ENCODE results near the gene TBX3. TPM values are rescaled to one million over a fixed set of nuclear protein-coding genes. Genes with fewer than 3 reads are reported as not detected.

TBX3 gene
- polyA plus RNA-seq, 1 of the 3 experiments (the other 2 are of a cell fraction): 10.2 TPM

DNA sequence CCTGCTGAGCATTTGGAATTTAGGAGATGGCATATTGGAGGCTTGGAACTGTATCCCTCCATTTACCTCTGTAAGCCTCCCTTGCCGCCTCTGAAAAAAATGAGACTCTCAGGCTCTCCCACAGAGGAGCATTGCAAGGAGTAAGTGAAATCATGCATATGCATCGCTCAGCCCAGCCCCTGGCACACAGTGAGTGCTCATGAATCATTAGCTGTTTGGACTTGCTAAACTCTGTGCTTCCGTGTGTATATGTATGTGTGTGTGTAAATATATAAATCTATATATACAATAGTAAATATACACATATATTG lies 17.1 kb upstream of the TBX3 start:
- Histone ChIP-seq H3K4me2 (no peak overlapping the region), H3K27me3 (ENCODE audit: insufficient read depth) (no peaks in the 10 kb centered on the region; the same call in 1 of the 2 replicates), H2AFZ (ENCODE audit: low read depth) (no peak overlapping the region), H3K79me2 (ENCODE audit: insufficient read depth) (no peaks in the 10 kb centered on the region), H3K4me3 (ENCODE audit: low read depth in 2 of 2, low read length in 1 of 2) (no peak overlapping the region), H4K20me1 (ENCODE audit: insufficient read depth) (no peaks in the 10 kb centered on the region), H3K9me2 (no peaks in the 10 kb centered on the region), H3K9me3 (no peaks in the 10 kb centered on the region), H3F3A (replicated peaks; ENCODE audit: insufficient read depth) (no peaks in the 10 kb centered on the region), H3K9ac (no peak overlapping the region), H3K4me1 (ENCODE audit: control insufficient read depth in 1 of 2, insufficient read depth in 2 of 2, low read depth in 1 of 2, low read length in 1 of 2) (peaks cover 3 to 17% of the 10 kb centered on the region in 2 experiments; a peak in 2 of 4 replicates), H3K27ac (ENCODE audit: low read depth in 2 of 2, low read length in 1 of 2) (no peak overlapping the region), H3K36me3 (replicated peaks in 1 of 2; ENCODE audit: control insufficient read depth in 1 of 2, insufficient read depth in 2 of 2, low read length in 1 of 2) (no peaks in the 10 kb centered on the region)
- ChIA-PET POLR2A (interaction anchor here (0.5 kb wide), 1 partner anchor 17 kb away, joined by 4 read pairs; the partner anchor contains the start of gene TBX3), CTCF (no interaction called here)
- TF ChIP-seq, protein P1, sequence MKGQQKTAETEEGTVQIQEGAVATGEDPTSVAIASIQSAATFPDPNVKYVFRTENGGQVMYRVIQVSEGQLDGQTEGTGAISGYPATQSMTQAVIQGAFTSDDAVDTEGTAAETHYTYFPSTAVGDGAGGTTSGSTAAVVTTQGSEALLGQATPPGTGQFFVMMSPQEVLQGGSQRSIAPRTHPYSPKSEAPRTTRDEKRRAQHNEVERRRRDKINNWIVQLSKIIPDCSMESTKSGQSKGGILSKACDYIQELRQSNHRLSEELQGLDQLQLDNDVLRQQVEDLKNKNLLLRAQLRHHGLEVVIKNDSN (IDR thresholded peaks at IDR 0.05; ENCODE audit: borderline replicate concordance, low read depth): no peak
- no peak for TF ChIP-seq RFX5 (IDR thresholded peaks at IDR 0.05; ENCODE audit: low read length)
- no peak for TF ChIP-seq NFIC (IDR thresholded peaks at IDR 0.05; ENCODE audit: borderline replicate concordance)
- TF ChIP-seq TAF1 (IDR thresholded peaks at IDR 0.05; ENCODE audit: borderline replicate concordance, low read depth, low read length): no peak
- no peak for TF ChIP-seq YY1 (IDR thresholded peaks at IDR 0.05; ENCODE audit: low read depth)
- TF ChIP-seq ELF1 (IDR thresholded peaks at IDR 0.05): no peak
- TF ChIP-seq, protein P2, sequence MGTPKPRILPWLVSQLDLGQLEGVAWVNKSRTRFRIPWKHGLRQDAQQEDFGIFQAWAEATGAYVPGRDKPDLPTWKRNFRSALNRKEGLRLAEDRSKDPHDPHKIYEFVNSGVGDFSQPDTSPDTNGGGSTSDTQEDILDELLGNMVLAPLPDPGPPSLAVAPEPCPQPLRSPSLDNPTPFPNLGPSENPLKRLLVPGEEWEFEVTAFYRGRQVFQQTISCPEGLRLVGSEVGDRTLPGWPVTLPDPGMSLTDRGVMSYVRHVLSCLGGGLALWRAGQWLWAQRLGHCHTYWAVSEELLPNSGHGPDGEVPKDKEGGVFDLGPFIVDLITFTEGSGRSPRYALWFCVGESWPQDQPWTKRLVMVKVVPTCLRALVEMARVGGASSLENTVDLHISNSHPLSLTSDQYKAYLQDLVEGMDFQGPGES (IDR thresholded peaks at IDR 0.05; ENCODE audit: low read depth, low read length): no peak
- TF ChIP-seq RCOR1 (IDR thresholded peaks at IDR 0.05; ENCODE audit: low read length): no peak
- no peak for TF ChIP-seq RXRA (IDR thresholded peaks at IDR 0.05; ENCODE audit: borderline replicate concordance, low read depth)
- TF ChIP-seq MXI1 (IDR thresholded peaks at IDR 0.05; ENCODE audit: low read depth, low read length): no peak
- TF ChIP-seq FOXM1 (IDR thresholded peaks at IDR 0.05; ENCODE audit: low read depth): no peak
- TF ChIP-seq, protein P3, sequence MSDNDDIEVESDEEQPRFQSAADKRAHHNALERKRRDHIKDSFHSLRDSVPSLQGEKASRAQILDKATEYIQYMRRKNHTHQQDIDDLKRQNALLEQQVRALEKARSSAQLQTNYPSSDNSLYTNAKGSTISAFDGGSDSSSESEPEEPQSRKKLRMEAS (IDR thresholded peaks at IDR 0.05; ENCODE audit: low read depth): no peak
- TF ChIP-seq, protein P4, sequence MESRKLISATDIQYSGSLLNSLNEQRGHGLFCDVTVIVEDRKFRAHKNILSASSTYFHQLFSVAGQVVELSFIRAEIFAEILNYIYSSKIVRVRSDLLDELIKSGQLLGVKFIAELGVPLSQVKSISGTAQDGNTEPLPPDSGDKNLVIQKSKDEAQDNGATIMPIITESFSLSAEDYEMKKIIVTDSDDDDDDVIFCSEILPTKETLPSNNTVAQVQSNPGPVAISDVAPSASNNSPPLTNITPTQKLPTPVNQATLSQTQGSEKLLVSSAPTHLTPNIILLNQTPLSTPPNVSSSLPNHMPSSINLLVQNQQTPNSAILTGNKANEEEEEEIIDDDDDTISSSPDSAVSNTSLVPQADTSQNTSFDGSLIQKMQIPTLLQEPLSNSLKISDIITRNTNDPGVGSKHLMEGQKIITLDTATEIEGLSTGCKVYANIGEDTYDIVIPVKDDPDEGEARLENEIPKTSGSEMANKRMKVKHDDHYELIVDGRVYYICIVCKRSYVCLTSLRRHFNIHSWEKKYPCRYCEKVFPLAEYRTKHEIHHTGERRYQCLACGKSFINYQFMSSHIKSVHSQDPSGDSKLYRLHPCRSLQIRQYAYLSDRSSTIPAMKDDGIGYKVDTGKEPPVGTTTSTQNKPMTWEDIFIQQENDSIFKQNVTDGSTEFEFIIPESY (IDR thresholded peaks at IDR 0.05; ENCODE audit: borderline replicate concordance, low read depth): no peak
- no peak for TF ChIP-seq SIN3A (IDR thresholded peaks at IDR 0.05; ENCODE audit: borderline replicate concordance, low read depth, low read length)
- no peak for TF ChIP-seq FOSL2 (IDR thresholded peaks at IDR 0.05; ENCODE audit: borderline replicate concordance, low read depth)
- no peak for TF ChIP-seq NRF1 (IDR thresholded peaks at IDR 0.05; ENCODE audit: low read depth, low read length)
- TF ChIP-seq CHD2 (IDR thresholded peaks at IDR 0.05; ENCODE audit: low read length, partially characterized antibody): no peak
- DNase-seq: no peak
- WGBS (ENCODE audit: low lambda C conversion rate): 84% methylated on average over 3 of the region's 3 CpGs
